ENCODE data around the gene ARHGEF12.

Gene ARHGEF12

DNA sequence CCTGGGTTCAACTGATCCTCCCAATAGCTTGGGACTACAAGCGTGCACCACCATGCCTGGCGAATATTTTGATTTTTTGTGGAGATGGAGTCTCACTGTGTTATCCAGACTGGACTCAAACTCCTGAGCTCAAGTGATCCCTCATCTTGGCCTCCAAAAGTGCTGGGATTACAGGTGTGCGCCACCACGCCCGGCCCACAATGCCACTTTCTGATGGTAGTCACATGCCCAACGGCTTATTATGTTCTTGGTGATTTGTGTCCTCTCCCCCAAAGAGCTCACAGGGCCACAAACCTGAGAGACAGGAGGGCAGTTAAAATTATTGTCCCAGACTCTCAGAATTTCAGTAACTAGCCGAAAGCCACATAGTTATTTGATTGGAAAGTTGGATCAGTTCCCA is 185.0 kb downstream of the ARHGEF12 start:
- no peak overlapping the region for H3K4me3 ChIP-seq (ENCODE audit: low read depth, low read length)
- DNase-seq (ENCODE audit: low read depth): no peak
- TF ChIP-seq, protein P1, sequence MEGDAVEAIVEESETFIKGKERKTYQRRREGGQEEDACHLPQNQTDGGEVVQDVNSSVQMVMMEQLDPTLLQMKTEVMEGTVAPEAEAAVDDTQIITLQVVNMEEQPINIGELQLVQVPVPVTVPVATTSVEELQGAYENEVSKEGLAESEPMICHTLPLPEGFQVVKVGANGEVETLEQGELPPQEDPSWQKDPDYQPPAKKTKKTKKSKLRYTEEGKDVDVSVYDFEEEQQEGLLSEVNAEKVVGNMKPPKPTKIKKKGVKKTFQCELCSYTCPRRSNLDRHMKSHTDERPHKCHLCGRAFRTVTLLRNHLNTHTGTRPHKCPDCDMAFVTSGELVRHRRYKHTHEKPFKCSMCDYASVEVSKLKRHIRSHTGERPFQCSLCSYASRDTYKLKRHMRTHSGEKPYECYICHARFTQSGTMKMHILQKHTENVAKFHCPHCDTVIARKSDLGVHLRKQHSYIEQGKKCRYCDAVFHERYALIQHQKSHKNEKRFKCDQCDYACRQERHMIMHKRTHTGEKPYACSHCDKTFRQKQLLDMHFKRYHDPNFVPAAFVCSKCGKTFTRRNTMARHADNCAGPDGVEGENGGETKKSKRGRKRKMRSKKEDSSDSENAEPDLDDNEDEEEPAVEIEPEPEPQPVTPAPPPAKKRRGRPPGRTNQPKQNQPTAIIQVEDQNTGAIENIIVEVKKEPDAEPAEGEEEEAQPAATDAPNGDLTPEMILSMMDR (IDR thresholded peaks at IDR 0.05; ENCODE audit: low read depth, low read length, missing control alignments): no peak

GRCh38 chr11:120522021-120522420 is 185.8 kb downstream of the ARHGEF12 start:
- no peak for DNase-seq (ENCODE audit: low read depth)
- no peak overlapping the region for H3K4me3 ChIP-seq (ENCODE audit: low read depth, low read length)
- TF ChIP-seq, protein P1 (IDR thresholded peaks at IDR 0.05; ENCODE audit: low read depth, low read length, missing control alignments): no peak

- DNase-seq (ENCODE audit: low read depth): no peak
- TF ChIP-seq, protein P1 (IDR thresholded peaks at IDR 0.05; ENCODE audit: low read depth, low read length, missing control alignments): no peak
- no peak overlapping the region for H3K4me3 ChIP-seq (ENCODE audit: low read depth, low read length)
These were observed 186.5 kb downstream of the ARHGEF12 start for GRCh38 chr11:120522736-120523135.

GRCh38 chr11:120523196-120523595 is 187.0 kb downstream of the ARHGEF12 start:
- no peak for DNase-seq (ENCODE audit: low read depth)
- no peak overlapping the region for H3K4me3 ChIP-seq (ENCODE audit: low read depth, low read length)
- TF ChIP-seq, protein P1 (IDR thresholded peaks at IDR 0.05; ENCODE audit: low read depth, low read length, missing control alignments): no peak

DNA sequence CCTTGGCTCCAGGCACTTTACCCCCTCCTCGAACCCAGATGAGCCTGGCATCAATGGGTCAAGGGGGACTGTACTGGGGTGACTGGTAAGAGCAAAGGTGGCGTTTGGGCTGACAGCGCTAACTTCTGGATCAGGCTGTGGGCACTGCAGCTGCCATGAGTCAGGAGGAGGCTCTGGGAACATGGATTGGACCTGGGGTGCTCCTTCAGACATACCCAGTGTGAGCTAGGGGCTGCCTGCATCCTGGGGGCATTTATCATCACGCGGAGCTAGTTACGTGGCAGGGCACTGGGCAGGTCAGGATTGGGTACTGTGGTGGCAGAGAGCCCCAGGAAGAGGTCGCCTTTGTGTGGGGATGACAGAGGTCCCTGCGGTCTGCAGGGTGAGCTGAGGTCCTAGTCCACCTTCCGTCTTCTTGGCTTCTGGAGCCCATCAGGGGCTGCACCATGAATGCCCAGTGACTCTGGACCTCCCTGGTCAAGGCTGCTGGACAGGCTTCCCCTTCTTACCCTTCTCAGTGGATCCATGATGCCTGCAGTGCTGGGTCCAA is 188.4 kb downstream of the ARHGEF12 start:
- TF ChIP-seq, protein P1 (IDR thresholded peaks at IDR 0.05; ENCODE audit: low read depth, low read length, missing control alignments): no peak
- H3K4me3 ChIP-seq (ENCODE audit: low read depth, low read length): no peak overlapping the region

GRCh38 chr11:120525261-120526171 is 189.3 kb downstream of the ARHGEF12 start:
- DNase-seq (ENCODE audit: low read depth): no peak
- TF ChIP-seq, protein P1 (IDR thresholded peaks at IDR 0.05; ENCODE audit: low read depth, low read length, missing control alignments): no peak
- no peak overlapping the region for H3K4me3 ChIP-seq (ENCODE audit: low read depth, low read length)

More for the DNA sequence above, 188.4 kb downstream of the ARHGEF12 start:
- no peak for DNase-seq (ENCODE audit: low read depth)
